HEK293 (cell line): ENCODE measurements around the gene ENTREP3.

Experiments
- CTCF ChIP-seq: fragments of 450-650 bp; formaldehyde crosslinking; IDR thresholded peaks from 2 replicates; pipeline ENCODE4 v1.5.1; 2016; ENCODE audit warnings: missing biosample characterization, missing genetic modification characterization
- GFI1B ChIP-seq: fragments of 450-650 bp; formaldehyde crosslinking; IDR thresholded peaks from 2 replicates; pipeline ENCODE4 v1.5.1; 2016; ENCODE audit warnings: missing biosample characterization, missing genetic modification characterization
- KLF16 ChIP-seq: fragments of 450-650 bp; formaldehyde crosslinking; IDR thresholded peaks from 2 replicates; pipeline ENCODE4 v1.5.1; 2017; ENCODE audit warnings: missing biosample characterization, missing genetic modification characterization
- PBX3 ChIP-seq: sonication (generic); formaldehyde crosslinking; IDR thresholded peaks from 2 replicates; pipeline ENCODE4 v1.8.1; 2022; ENCODE audit warnings: mild to moderate bottlenecking, moderate library complexity, missing genetic modification reagents
- ZBTB10 ChIP-seq: fragments of 450-650 bp; formaldehyde crosslinking; IDR thresholded peaks from 2 replicates; pipeline ENCODE4 v1.5.1; 2016; ENCODE audit warnings: missing biosample characterization, missing genetic modification characterization
- ZBTB11 ChIP-seq: fragments of 450-650 bp; formaldehyde crosslinking; conservative IDR thresholded peaks from 2 replicates; pipeline ENCODE4 v1.5.1; 2016; ENCODE audit warnings: low read depth, missing biosample characterization, missing genetic modification characterization
- ZBTB17 ChIP-seq: fragments of 450-650 bp; formaldehyde crosslinking; IDR thresholded peaks from 2 replicates; pipeline ENCODE4 v1.5.1; 2016; ENCODE audit warnings: missing biosample characterization, missing genetic modification characterization
- ZBTB6 ChIP-seq: fragments of 450-650 bp; formaldehyde crosslinking; IDR thresholded peaks from 2 replicates; pipeline ENCODE4 v1.5.1; 2017; ENCODE audit warnings: missing biosample characterization, missing genetic modification characterization
- ZFP37 ChIP-seq: fragments of 450-650 bp; formaldehyde crosslinking; IDR thresholded peaks from 2 replicates; pipeline ENCODE4 v1.5.1; 2016; ENCODE audit warnings: missing biosample characterization, missing genetic modification characterization
- ZFP69B ChIP-seq: fragments of 450-650 bp; formaldehyde crosslinking; IDR thresholded peaks from 2 replicates; pipeline ENCODE4 v1.5.1; 2016; ENCODE audit warnings: missing biosample characterization, missing genetic modification characterization
- ZNF138 ChIP-seq: fragments of 450-650 bp; formaldehyde crosslinking; IDR thresholded peaks from 2 replicates; pipeline ENCODE4 v1.5.1; 2016; ENCODE audit warnings: missing biosample characterization, missing genetic modification characterization, borderline replicate concordance
- ZNF202 ChIP-seq: fragments of 450-650 bp; formaldehyde crosslinking; IDR thresholded peaks from 2 replicates; pipeline ENCODE4 v1.5.1; 2016; ENCODE audit warnings: missing biosample characterization, missing genetic modification characterization, borderline replicate concordance
- ZNF211 ChIP-seq: fragments of 450-650 bp; formaldehyde crosslinking; IDR thresholded peaks from 2 replicates; pipeline ENCODE4 v1.5.1; 2016; ENCODE audit warnings: low read depth, missing biosample characterization, missing genetic modification characterization
- ZNF391 ChIP-seq: fragments of 450-650 bp; formaldehyde crosslinking; IDR thresholded peaks from 2 replicates; pipeline ENCODE4 v1.5.1; 2016; ENCODE audit warnings: low read depth, missing biosample characterization, missing genetic modification characterization, borderline replicate concordance
- ZNF394 ChIP-seq: fragments of 450-650 bp; formaldehyde crosslinking; IDR thresholded peaks from 2 replicates; pipeline ENCODE4 v1.5.1; 2016; ENCODE audit warnings: missing biosample characterization, missing genetic modification characterization, mild to moderate bottlenecking, moderate library complexity, borderline replicate concordance
- ZNF473 ChIP-seq: fragments of 450-650 bp; formaldehyde crosslinking; IDR thresholded peaks from 2 replicates; pipeline ENCODE4 v1.5.1; 2017; ENCODE audit warnings: missing biosample characterization, missing genetic modification characterization
- ZNF510 ChIP-seq: fragments of 450-650 bp; formaldehyde crosslinking; IDR thresholded peaks from 2 replicates; pipeline ENCODE4 v1.5.1; 2018; ENCODE audit warnings: mild to moderate bottlenecking, missing genetic modification characterization, missing biosample characterization; ENCODE audit not compliant: insufficient replicate concordance
- ZNF639 ChIP-seq: fragments of 450-650 bp; formaldehyde crosslinking; IDR thresholded peaks from 2 replicates; pipeline ENCODE4 v1.5.1; 2016; ENCODE audit warnings: missing biosample characterization, missing genetic modification characterization
- ZNF670 ChIP-seq: fragments of 450-650 bp; formaldehyde crosslinking; IDR thresholded peaks from 2 replicates; pipeline ENCODE4 v1.5.1; 2016; ENCODE audit warnings: missing biosample characterization, missing genetic modification characterization, low read depth
- ZNF768 ChIP-seq: fragments of 450-650 bp; formaldehyde crosslinking; IDR thresholded peaks from 2 replicates; pipeline ENCODE4 v1.5.1; 2018; ENCODE audit warnings: missing biosample characterization, mild to moderate bottlenecking, missing genetic modification characterization
- ZNF837 ChIP-seq: fragments of 450-650 bp; formaldehyde crosslinking; IDR thresholded peaks from 2 replicates; pipeline ENCODE4 v1.5.1; 2016; ENCODE audit warnings: missing biosample characterization, missing genetic modification characterization
- ZNF843 ChIP-seq: fragments of 450-650 bp; formaldehyde crosslinking; IDR thresholded peaks from 2 replicates; pipeline ENCODE4 v1.5.1; 2016; ENCODE audit warnings: missing biosample characterization, missing genetic modification characterization
- ZSCAN18 ChIP-seq: fragments of 450-650 bp; formaldehyde crosslinking; IDR thresholded peaks from 2 replicates; pipeline ENCODE4 v1.5.1; 2016; ENCODE audit warnings: missing biosample characterization, missing genetic modification characterization
- ZSCAN23 ChIP-seq: fragments of 450-650 bp; formaldehyde crosslinking; IDR thresholded peaks from 2 replicates; pipeline ENCODE4 v1.5.1; 2016; ENCODE audit warnings: missing biosample characterization, missing genetic modification characterization

ENTREP3 gene

GRCh38 chr1:155277070-155277901 lies 22.0 kb upstream of the ENTREP3 start, which contains the start of gene HCN3 (continued):
- TF ChIP-seq ZNF391 (tag by site-specific recombination): no peak
- no peak for TF ChIP-seq ZFP69B (tag by site-specific recombination)
- TF ChIP-seq ZNF394 (tag by site-specific recombination): no peak; the same call in 1 of the 2 replicates
- 0 out of 2 replicates have a peak, but pooled peaks have one; percentile 46 for TF ChIP-seq ZFP37 (tag by site-specific recombination)
- peak; percentile 36; the same call in 1 of the 2 replicates for TF ChIP-seq CTCF (tag by site-specific recombination)
- TF ChIP-seq ZNF510: no peak
- TF ChIP-seq ZNF473 (tag by site-specific recombination): no peak
- TF ChIP-seq ZBTB17: peak; percentile 73
- TF ChIP-seq KLF16 (tag by site-specific recombination): peak; percentile 41
- peak; percentile 58; the same call in 1 of the 2 replicates for TF ChIP-seq ZBTB11 (tag by site-specific recombination)
- no peak for TF ChIP-seq ZNF138
- no peak for TF ChIP-seq ZNF837 (tag by site-specific recombination)
- TF ChIP-seq ZSCAN18: no peak
- 0 out of 2 replicates have a peak, but pooled peaks have one; percentile 68 for TF ChIP-seq PBX3
- peak; percentile 54; the same call in 1 of the 2 replicates for TF ChIP-seq ZBTB6
- no peak for TF ChIP-seq GFI1B (tag by site-specific recombination)
- no peak for TF ChIP-seq ZNF211 (tag by site-specific recombination)
- no peak for TF ChIP-seq ZNF768
- TF ChIP-seq ZNF670 (tag by site-specific recombination): no peak
- TF ChIP-seq ZNF202: no peak
- peak; percentile 71; the same call in 1 of the 2 replicates for TF ChIP-seq ZBTB10 (tag by site-specific recombination)
- TF ChIP-seq ZNF843 (tag by site-specific recombination): no peak; the same call in 1 of the 2 replicates
- 0 out of 2 replicates have a peak, but pooled peaks have one; percentile 14 for TF ChIP-seq ZNF639
- TF ChIP-seq ZSCAN23 (tag by site-specific recombination): no peak
